ENCODE data around the gene COLGALT1.
A peak's percentile ranks its signal among the peaks of the same experiment; 100 is the strongest.

Gene COLGALT1

GRCh38 chr19:17599780-17600179 is 44.3 kb downstream of the COLGALT1 start:
- no peak for DNase-seq (ENCODE audit: low spot score)

- DNase-seq (ENCODE audit: low spot score) = no peak
Measured at GRCh38 chr19:17601683-17602082, 46.2 kb downstream of the COLGALT1 start.

- no peak for DNase-seq (ENCODE audit: low spot score)
Measured at GRCh38 chr19:17602217-17602616, 46.8 kb downstream of the COLGALT1 start.

- no peak for DNase-seq (ENCODE audit: low spot score)
Measured at GRCh38 chr19:17602872-17603510, 47.5 kb downstream of the COLGALT1 start.

GRCh38 chr19:17604372-17605025 is 49.0 kb downstream of the COLGALT1 start:
- DNase-seq (ENCODE audit: low spot score) = no peak

GRCh38 chr19:17605117-17605516 is 49.7 kb downstream of the COLGALT1 start:
- DNase-seq (ENCODE audit: low spot score) = no peak

- DNase-seq (ENCODE audit: low spot score) = peak; percentile 90
Measured at GRCh38 chr19:17605761-17606589, 50.5 kb downstream of the COLGALT1 start.

GRCh38 chr19:17606590-17607185 is 51.2 kb downstream of the COLGALT1 start:
- DNase-seq (ENCODE audit: low spot score) = no peak

- DNase-seq (ENCODE audit: low spot score) = no peak
Measured at GRCh38 chr19:17607936-17608335, 52.5 kb downstream of the COLGALT1 start.

GRCh38 chr19:17610384-17610783 is 54.9 kb downstream of the COLGALT1 start:
- no peak for DNase-seq (ENCODE audit: low spot score)

GRCh38 chr19:17611462-17612244 is 56.2 kb downstream of the COLGALT1 start:
- no peak for DNase-seq (ENCODE audit: low spot score)

GRCh38 chr19:17614476-17614875 is 59.0 kb downstream of the COLGALT1 start:
- DNase-seq (ENCODE audit: low spot score) = no peak

- DNase-seq (ENCODE audit: low spot score) = no peak
Measured at GRCh38 chr19:17615889-17616685, 60.6 kb downstream of the COLGALT1 start.

- DNase-seq (ENCODE audit: low spot score) = no peak
Measured at GRCh38 chr19:17616686-17616960, 61.2 kb downstream of the COLGALT1 start.

- no peak for DNase-seq (ENCODE audit: low spot score)
Measured at GRCh38 chr19:17616961-17617806, 61.7 kb downstream of the COLGALT1 start.

GRCh38 chr19:17617807-17618192 is 62.4 kb downstream of the COLGALT1 start:
- DNase-seq (ENCODE audit: low spot score) = no peak

GRCh38 chr19:17618281-17618903 is 62.9 kb downstream of the COLGALT1 start:
- DNase-seq (ENCODE audit: low spot score) = no peak

- DNase-seq (ENCODE audit: low spot score) = no peak
Measured at GRCh38 chr19:17618936-17619335, 63.5 kb downstream of the COLGALT1 start.

- DNase-seq (ENCODE audit: low spot score) = no peak
Measured at GRCh38 chr19:17620696-17621095, 65.2 kb downstream of the COLGALT1 start.

Measured in HuH-7.5 (cell line).